ENCODE results near the gene MAP3K4.

Gene MAP3K4

GRCh38 chr6:161079566-161080262 is 88.1 kb downstream of the MAP3K4 start:
- Histone ChIP-seq H3K9me3 (ENCODE audit: control insufficient read depth, insufficient read depth, low read length) (no peaks in the 10 kb centered on the region), H3K36me3 (ENCODE audit: control insufficient read depth, insufficient read depth, low read length) (peaks cover 11% of the 10 kb centered on the region), H3K4me1 (ENCODE audit: control insufficient read depth, insufficient read depth, low read length) (no peaks in the 10 kb centered on the region), H3K4me3 (ENCODE audit: low read depth, low read length) (no peak overlapping the region), H3K27me3 (ENCODE audit: control insufficient read depth, insufficient read depth, low read length) (no peaks in the 10 kb centered on the region), H3K9ac (ENCODE audit: low read depth, low read length) (no peak overlapping the region)

DNA sequence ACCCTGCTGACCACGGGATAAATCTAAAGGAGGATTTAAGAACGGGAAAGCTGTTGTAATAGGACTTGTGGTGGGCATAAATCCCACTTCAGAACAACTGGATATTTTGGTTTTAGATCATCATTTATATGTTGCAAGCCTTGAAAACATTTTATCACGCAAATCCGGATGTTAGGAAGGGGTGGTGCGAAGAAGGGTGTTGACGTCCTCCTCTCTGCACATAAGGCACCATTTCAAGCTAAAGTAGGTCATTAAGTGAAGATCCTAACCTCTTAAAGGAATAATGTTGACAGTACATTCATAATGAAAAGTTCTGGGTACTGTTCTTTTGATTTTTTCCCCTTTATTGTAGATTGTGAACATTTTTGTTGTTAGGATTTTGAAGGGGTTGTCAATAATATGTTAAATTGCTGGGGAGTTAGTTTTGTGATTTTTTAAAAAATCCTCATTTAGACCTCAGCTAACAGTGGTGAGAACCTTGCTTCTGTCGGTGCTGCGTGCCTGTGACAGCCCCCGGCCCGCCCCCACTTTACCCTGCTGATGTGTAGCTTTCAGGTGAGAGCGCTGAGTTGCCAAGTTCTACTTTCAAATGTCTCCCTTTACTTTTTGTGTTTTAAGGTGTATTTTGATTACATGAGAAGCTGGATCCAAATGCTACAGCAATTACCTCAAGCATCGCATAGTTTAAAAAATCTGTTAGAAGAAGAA is 88.8 kb downstream of the MAP3K4 start:
- Histone ChIP-seq H3K9me3 (ENCODE audit: control insufficient read depth, insufficient read depth, low read length) (no peaks in the 10 kb centered on the region), H3K36me3 (ENCODE audit: control insufficient read depth, insufficient read depth, low read length) (peaks cover 10% of the 10 kb centered on the region)

GRCh38 chr6:161082215-161082614 is 90.6 kb downstream of the MAP3K4 start:
- no peaks in the 10 kb centered on the region for H3K4me1 ChIP-seq (ENCODE audit: control insufficient read depth, insufficient read depth, low read length)
- no peaks in the 10 kb centered on the region for H3K9me3 ChIP-seq (ENCODE audit: control insufficient read depth, insufficient read depth, low read length)
- no peak overlapping the region for H3K4me3 ChIP-seq (ENCODE audit: low read depth, low read length)
- no peaks in the 10 kb centered on the region for H3K27me3 ChIP-seq (ENCODE audit: control insufficient read depth, insufficient read depth, low read length)
- H3K9ac ChIP-seq (ENCODE audit: low read depth, low read length): no peak overlapping the region
- H3K36me3 ChIP-seq (ENCODE audit: control insufficient read depth, insufficient read depth, low read length): peaks cover 16% of the 10 kb centered on the region

More for the DNA sequence above, 88.8 kb downstream of the MAP3K4 start:
- H3K27me3 ChIP-seq (ENCODE audit: control insufficient read depth, insufficient read depth, low read length): no peaks in the 10 kb centered on the region
- no peak overlapping the region for H3K4me3 ChIP-seq (ENCODE audit: low read depth, low read length)
- no peak overlapping the region for H3K9ac ChIP-seq (ENCODE audit: low read depth, low read length)
- no peaks in the 10 kb centered on the region for H3K4me1 ChIP-seq (ENCODE audit: control insufficient read depth, insufficient read depth, low read length)

- Histone ChIP-seq H3K9me3 (ENCODE audit: control insufficient read depth, insufficient read depth, low read length) (no peaks in the 10 kb centered on the region), H3K27me3 (ENCODE audit: control insufficient read depth, insufficient read depth, low read length) (no peaks in the 10 kb centered on the region)
These were observed 93.7 kb downstream of the MAP3K4 start for GRCh38 chr6:161085246-161085645.

DNA sequence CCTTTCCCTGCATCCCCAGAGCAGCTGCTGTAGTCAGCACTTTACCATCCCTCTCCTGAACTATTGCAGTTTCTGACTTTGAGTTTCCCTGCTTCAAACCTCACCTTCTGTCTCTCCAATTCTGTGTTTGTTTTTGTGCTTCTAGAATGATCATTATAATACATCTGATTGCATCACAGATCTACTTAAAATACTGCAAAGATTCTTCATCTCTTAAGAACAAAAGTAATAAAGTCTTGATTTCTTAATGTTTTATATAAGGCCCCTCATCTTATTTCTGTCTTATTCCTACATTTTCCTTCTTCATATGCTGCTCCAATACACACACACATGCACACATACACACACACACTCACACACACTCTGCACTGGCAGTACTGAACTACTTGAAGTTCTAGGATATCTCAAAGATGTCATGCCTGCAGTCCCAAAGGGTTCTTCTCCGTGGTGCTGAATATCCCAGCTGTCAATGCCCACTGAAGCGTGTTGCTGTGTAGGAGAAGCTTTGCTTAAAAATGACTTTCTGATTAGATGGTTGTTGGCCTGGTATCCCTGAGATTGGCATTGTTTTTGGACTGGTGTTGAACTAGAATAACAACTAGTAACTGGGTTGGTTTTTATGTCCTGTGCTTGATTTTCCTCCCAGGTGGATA is 97.2 kb downstream of the MAP3K4 start:
- H3K4me3 ChIP-seq (ENCODE audit: low read depth, low read length): no peak overlapping the region
- H3K9me3 ChIP-seq (ENCODE audit: control insufficient read depth, insufficient read depth, low read length): no peaks in the 10 kb centered on the region
- peaks cover 17% of the 10 kb centered on the region for H3K36me3 ChIP-seq (ENCODE audit: control insufficient read depth, insufficient read depth, low read length)
- no peaks in the 10 kb centered on the region for H3K27me3 ChIP-seq (ENCODE audit: control insufficient read depth, insufficient read depth, low read length)
- no peaks in the 10 kb centered on the region for H3K4me1 ChIP-seq (ENCODE audit: control insufficient read depth, insufficient read depth, low read length)
- H3K9ac ChIP-seq (ENCODE audit: low read depth, low read length): no peak overlapping the region

More at GRCh38 chr6:161085246-161085645, 93.7 kb downstream of the MAP3K4 start:
- H3K36me3 ChIP-seq (ENCODE audit: control insufficient read depth, insufficient read depth, low read length): peaks cover 21% of the 10 kb centered on the region
- no peak overlapping the region for H3K4me3 ChIP-seq (ENCODE audit: low read depth, low read length)
- no peak overlapping the region for H3K9ac ChIP-seq (ENCODE audit: low read depth, low read length)
- no peaks in the 10 kb centered on the region for H3K4me1 ChIP-seq (ENCODE audit: control insufficient read depth, insufficient read depth, low read length)

DNA sequence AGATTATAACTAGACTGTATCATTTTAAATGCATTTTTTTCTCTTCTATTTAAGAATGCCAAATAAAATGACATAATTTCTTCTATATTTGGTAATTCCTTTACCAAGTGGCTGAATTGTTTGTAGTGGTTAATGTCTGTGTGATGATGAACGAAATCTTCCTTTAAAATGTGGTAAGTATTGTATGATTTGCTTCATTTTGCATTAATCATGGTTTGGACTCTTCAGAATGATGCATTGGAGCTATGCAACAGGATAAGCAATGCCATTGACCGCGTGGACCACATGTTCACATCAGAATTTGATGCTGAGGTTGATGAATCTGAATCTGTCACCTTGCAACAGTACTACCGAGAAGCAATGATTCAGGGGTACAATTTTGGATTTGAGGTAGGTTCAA is 99.6 kb downstream of the MAP3K4 start:
- Histone ChIP-seq H3K4me3 (ENCODE audit: low read depth, low read length) (no peak overlapping the region), H3K36me3 (ENCODE audit: control insufficient read depth, insufficient read depth, low read length) (peaks cover 17% of the 10 kb centered on the region), H3K4me1 (ENCODE audit: control insufficient read depth, insufficient read depth, low read length) (no peaks in the 10 kb centered on the region), H3K9ac (ENCODE audit: low read depth, low read length) (no peak overlapping the region), H3K27me3 (ENCODE audit: control insufficient read depth, insufficient read depth, low read length) (no peaks in the 10 kb centered on the region), H3K9me3 (ENCODE audit: control insufficient read depth, insufficient read depth, low read length) (no peaks in the 10 kb centered on the region)

GRCh38 chr6:161091972-161092701 is 100.6 kb downstream of the MAP3K4 start:
- Histone ChIP-seq H3K9me3 (ENCODE audit: control insufficient read depth, insufficient read depth, low read length) (no peaks in the 10 kb centered on the region), H3K27me3 (ENCODE audit: control insufficient read depth, insufficient read depth, low read length) (no peaks in the 10 kb centered on the region), H3K9ac (ENCODE audit: low read depth, low read length) (no peak overlapping the region), H3K4me1 (ENCODE audit: control insufficient read depth, insufficient read depth, low read length) (no peaks in the 10 kb centered on the region), H3K36me3 (ENCODE audit: control insufficient read depth, insufficient read depth, low read length) (peaks cover 12% of the 10 kb centered on the region), H3K4me3 (ENCODE audit: low read depth, low read length) (no peak overlapping the region)

DNA sequence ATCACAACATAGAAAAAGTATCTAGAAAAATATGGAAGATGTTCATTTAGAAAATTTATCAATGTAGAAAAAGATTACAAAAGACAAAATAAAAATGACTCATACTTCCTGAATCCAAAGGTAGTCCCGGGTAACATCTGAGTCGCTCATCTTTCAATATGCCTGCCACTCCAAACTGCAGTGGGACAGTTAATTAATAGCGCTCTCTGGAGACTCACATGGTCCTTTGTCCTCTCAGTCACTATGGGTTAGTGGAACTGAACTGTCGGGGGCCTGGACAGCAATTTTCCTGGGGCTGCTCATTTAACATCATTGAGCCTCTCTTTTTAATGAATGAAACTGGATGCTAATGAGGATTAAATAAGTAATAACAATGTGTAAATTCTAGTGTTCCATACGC is 103.4 kb downstream of the MAP3K4 start:
- H3K4me3 ChIP-seq (ENCODE audit: low read depth, low read length): no peak overlapping the region
- H3K4me1 ChIP-seq (ENCODE audit: control insufficient read depth, insufficient read depth, low read length): no peaks in the 10 kb centered on the region
- H3K36me3 ChIP-seq (ENCODE audit: control insufficient read depth, insufficient read depth, low read length): peaks cover 4% of the 10 kb centered on the region
- H3K9ac ChIP-seq (ENCODE audit: low read depth, low read length): no peak overlapping the region
- no peaks in the 10 kb centered on the region for H3K9me3 ChIP-seq (ENCODE audit: control insufficient read depth, insufficient read depth, low read length)
- H3K27me3 ChIP-seq (ENCODE audit: control insufficient read depth, insufficient read depth, low read length): no peaks in the 10 kb centered on the region

DNA sequence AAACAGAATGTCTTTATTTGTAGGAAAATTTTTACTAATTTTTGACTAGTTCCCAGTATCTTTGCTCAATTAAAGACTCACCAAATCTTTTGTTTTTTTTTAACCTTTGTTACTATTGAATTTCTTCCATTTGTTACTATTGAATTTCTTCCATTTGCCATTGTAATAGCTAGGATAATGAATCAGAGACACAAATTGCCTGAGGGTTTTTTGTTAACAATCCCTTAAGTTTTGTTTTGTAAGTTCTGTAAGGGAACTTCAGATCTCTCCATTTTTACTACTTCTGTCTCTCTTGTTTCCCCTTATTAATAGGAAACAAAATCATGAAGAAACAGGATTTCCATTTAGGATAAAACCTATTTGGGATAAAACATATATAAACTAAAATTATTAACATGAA is 104.3 kb downstream of the MAP3K4 start:
- H3K9ac ChIP-seq (ENCODE audit: low read depth, low read length): no peak overlapping the region
- H3K27me3 ChIP-seq (ENCODE audit: control insufficient read depth, insufficient read depth, low read length): no peaks in the 10 kb centered on the region
- H3K9me3 ChIP-seq (ENCODE audit: control insufficient read depth, insufficient read depth, low read length): no peaks in the 10 kb centered on the region
- no peaks in the 10 kb centered on the region for H3K4me1 ChIP-seq (ENCODE audit: control insufficient read depth, insufficient read depth, low read length)
- H3K36me3 ChIP-seq (ENCODE audit: control insufficient read depth, insufficient read depth, low read length): no peaks in the 10 kb centered on the region
- H3K4me3 ChIP-seq (ENCODE audit: low read depth, low read length): no peak overlapping the region

DNA sequence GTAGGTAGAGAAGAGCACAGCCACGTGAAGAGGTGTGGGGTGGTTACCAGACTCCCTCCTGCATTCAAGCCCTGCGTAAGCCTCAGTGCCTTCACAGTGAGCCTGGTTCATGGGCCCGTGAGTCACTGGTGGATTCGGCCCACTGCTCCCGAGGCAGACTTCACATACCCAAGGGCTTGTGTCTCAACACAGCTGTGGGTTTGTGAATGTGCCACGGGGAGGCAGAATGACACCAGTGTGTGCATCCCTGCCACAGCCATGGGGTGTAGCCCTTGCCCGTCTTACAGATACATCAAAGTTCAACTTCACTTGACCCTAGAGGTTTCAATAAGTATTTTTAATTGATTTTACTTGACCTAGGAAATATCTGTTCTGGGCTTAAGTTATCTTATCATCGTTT is 108.5 kb downstream of the MAP3K4 start:
- H3K9me3 ChIP-seq (ENCODE audit: control insufficient read depth, insufficient read depth, low read length): no peaks in the 10 kb centered on the region
- H3K27me3 ChIP-seq (ENCODE audit: control insufficient read depth, insufficient read depth, low read length): no peaks in the 10 kb centered on the region
- H3K4me3 ChIP-seq (ENCODE audit: low read depth, low read length): no peak overlapping the region
- H3K9ac ChIP-seq (ENCODE audit: low read depth, low read length): no peak overlapping the region
- no peaks in the 10 kb centered on the region for H3K36me3 ChIP-seq (ENCODE audit: control insufficient read depth, insufficient read depth, low read length)
- H3K4me1 ChIP-seq (ENCODE audit: control insufficient read depth, insufficient read depth, low read length): no peaks in the 10 kb centered on the region

GRCh38 chr6:161101517-161101916 is 109.9 kb downstream of the MAP3K4 start:
- Histone ChIP-seq H3K36me3 (ENCODE audit: control insufficient read depth, insufficient read depth, low read length) (no peaks in the 10 kb centered on the region), H3K9me3 (ENCODE audit: control insufficient read depth, insufficient read depth, low read length) (no peaks in the 10 kb centered on the region), H3K4me1 (ENCODE audit: control insufficient read depth, insufficient read depth, low read length) (no peaks in the 10 kb centered on the region), H3K9ac (ENCODE audit: low read depth, low read length) (no peak overlapping the region), H3K27me3 (ENCODE audit: control insufficient read depth, insufficient read depth, low read length) (no peaks in the 10 kb centered on the region), H3K4me3 (ENCODE audit: low read depth, low read length) (no peak overlapping the region)
